ENCODE results near the gene SH2D1A.

- TF ChIP-seq POLR2AphosphoS5 (IDR thresholded peaks at IDR 0.05; ENCODE audit: insufficient read depth in 1 of 2, low read depth in 1 of 2) (no peak), CTCF (IDR thresholded peaks at IDR 0.05) (no peak)
These were observed 59.5 kb downstream of the SH2D1A start for GRCh38 chrX:124405868-124406267.

Measured in vagina (tissue), 2 donors.